Dendritic cell treated with granulocyte-macrophage colony-stimulating factor and Interleukin-4, amounts not matched to agents 40 ng/mL and 50 ng/mL, for 4 days (primary cell): Measurements from ENCODE around the gene GGT5.

ENCODE experiments used
- H3K27ac Mint-ChIP-seq: one replicate; pipeline ENCODE4 v1.8.0; 2022; ENCODE audit warnings: mild to moderate bottlenecking, mixed read lengths
- H3K27me3 Mint-ChIP-seq: one replicate; pipeline ENCODE4 v1.8.0; 2022; ENCODE audit warnings: mild to moderate bottlenecking, mixed read lengths
- H3K36me3 Mint-ChIP-seq: one replicate; pipeline ENCODE4 v1.8.0; 2022; ENCODE audit warnings: low read depth, mixed read lengths
- H3K4me1 Mint-ChIP-seq: one replicate; pipeline ENCODE4 v1.8.0; 2022; ENCODE audit warnings: low read depth, mixed read lengths
- H3K4me3 Mint-ChIP-seq: one replicate; pipeline ENCODE4 v1.8.0; 2022; ENCODE audit warnings: mild to moderate bottlenecking, moderate library complexity, mixed read lengths
- H3K9me3 Mint-ChIP-seq: one replicate; pipeline ENCODE4 v1.8.0; 2022; ENCODE audit warnings: mixed read lengths
- intact Hi-C: fragments of 100-400 bp; cut with micrococcal nuclease; formaldehyde crosslinking; loops from one replicate; pipeline ENCODE4 v1.15.0; 2022

GGT5 gene

GRCh38 chr22:24176040-24176439, 68.8 kb downstream of the GGT5 start:
- no peak overlapping the region for H3K27ac Mint-ChIP-seq
- H3K4me1 Mint-ChIP-seq: peaks cover 21% of the 10 kb centered on the region
- no peak overlapping the region for H3K4me3 Mint-ChIP-seq
- intact Hi-C loops: loop anchor here (10.0 kb wide), 2 partner anchors 61 to 191 kb away; partner anchors contain the start of gene GSTT2
- peaks cover 89% of the 10 kb centered on the region for H3K36me3 Mint-ChIP-seq
- H3K9me3 Mint-ChIP-seq: no peaks in the 10 kb centered on the region
- no peaks in the 10 kb centered on the region for H3K27me3 Mint-ChIP-seq

- Mint-ChIP-seq H3K36me3 (peaks cover 96% of the 10 kb centered on the region), H3K4me1 (peaks cover 13% of the 10 kb centered on the region), H3K27ac (no peak overlapping the region), H3K4me3 (no peak overlapping the region), H3K27me3 (no peaks in the 10 kb centered on the region), H3K9me3 (no peaks in the 10 kb centered on the region)
- intact Hi-C loops: loop anchor here (10.0 kb wide), 2 partner anchors 60 to 190 kb away; partner anchors contain the start of gene GSTT2
Observed at GRCh38 chr22:24175160-24175808, 69.6 kb downstream of the GGT5 start.

- H3K27me3 Mint-ChIP-seq: no peaks in the 10 kb centered on the region
- H3K9me3 Mint-ChIP-seq: no peaks in the 10 kb centered on the region
- intact Hi-C loops: loop anchor here (10.0 kb wide), 2 partner anchors 57 to 187 kb away; partner anchors contain the start of gene GSTT2
- no peak overlapping the region for H3K27ac Mint-ChIP-seq
- no peaks in the 10 kb centered on the region for H3K4me1 Mint-ChIP-seq
- H3K4me3 Mint-ChIP-seq: no peak overlapping the region
- peaks cover 99% of the 10 kb centered on the region for H3K36me3 Mint-ChIP-seq
Observed at GRCh38 chr22:24171822-24172221, 73.1 kb downstream of the GGT5 start.

- H3K27ac Mint-ChIP-seq: no peak overlapping the region
- no peaks in the 10 kb centered on the region for H3K9me3 Mint-ChIP-seq
- no peaks in the 10 kb centered on the region for H3K4me1 Mint-ChIP-seq
- intact Hi-C loops: loop anchor here (10.0 kb wide), 2 partner anchors 56 to 186 kb away; partner anchors contain the start of gene GSTT2
- H3K36me3 Mint-ChIP-seq: peaks cover 99% of the 10 kb centered on the region
- no peaks in the 10 kb centered on the region for H3K27me3 Mint-ChIP-seq
- no peak overlapping the region for H3K4me3 Mint-ChIP-seq
Observed at GRCh38 chr22:24170632-24171031, 74.2 kb downstream of the GGT5 start.

- H3K4me1 Mint-ChIP-seq: no peaks in the 10 kb centered on the region
- H3K27ac Mint-ChIP-seq: no peak overlapping the region
- no peaks in the 10 kb centered on the region for H3K27me3 Mint-ChIP-seq
- H3K4me3 Mint-ChIP-seq: no peak overlapping the region
- no peaks in the 10 kb centered on the region for H3K9me3 Mint-ChIP-seq
- intact Hi-C loops: loop anchor here (10.0 kb wide), 2 partner anchors 55 to 185 kb away; partner anchors contain the start of gene GSTT2
- H3K36me3 Mint-ChIP-seq: peaks cover 99% of the 10 kb centered on the region
Observed at GRCh38 chr22:24170188-24170587, 74.7 kb downstream of the GGT5 start.
